ENCODE data around the gene RPP25L.

DNA sequence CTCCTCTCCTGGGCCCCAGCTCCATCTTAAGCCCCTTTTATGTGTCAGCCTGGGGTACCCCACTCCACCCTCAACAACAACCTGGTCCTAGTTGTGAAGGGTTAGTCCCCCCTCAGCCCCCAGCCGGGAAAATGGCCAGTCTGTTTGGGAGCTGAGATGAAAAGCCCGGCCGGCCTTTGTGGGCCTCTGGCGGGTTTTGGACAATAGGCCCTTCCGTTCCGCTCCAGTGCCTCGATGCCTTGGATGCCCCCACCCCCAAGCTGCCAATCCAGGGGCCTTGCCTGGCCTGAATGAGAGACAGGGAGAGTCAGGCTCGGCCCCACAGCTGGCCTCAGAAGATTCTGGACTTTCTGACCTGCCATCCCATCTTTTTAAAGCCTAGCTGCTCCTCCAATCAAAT lies 31.5 kb downstream of the RPP25L start:
- TF ChIP-seq, protein P1, sequence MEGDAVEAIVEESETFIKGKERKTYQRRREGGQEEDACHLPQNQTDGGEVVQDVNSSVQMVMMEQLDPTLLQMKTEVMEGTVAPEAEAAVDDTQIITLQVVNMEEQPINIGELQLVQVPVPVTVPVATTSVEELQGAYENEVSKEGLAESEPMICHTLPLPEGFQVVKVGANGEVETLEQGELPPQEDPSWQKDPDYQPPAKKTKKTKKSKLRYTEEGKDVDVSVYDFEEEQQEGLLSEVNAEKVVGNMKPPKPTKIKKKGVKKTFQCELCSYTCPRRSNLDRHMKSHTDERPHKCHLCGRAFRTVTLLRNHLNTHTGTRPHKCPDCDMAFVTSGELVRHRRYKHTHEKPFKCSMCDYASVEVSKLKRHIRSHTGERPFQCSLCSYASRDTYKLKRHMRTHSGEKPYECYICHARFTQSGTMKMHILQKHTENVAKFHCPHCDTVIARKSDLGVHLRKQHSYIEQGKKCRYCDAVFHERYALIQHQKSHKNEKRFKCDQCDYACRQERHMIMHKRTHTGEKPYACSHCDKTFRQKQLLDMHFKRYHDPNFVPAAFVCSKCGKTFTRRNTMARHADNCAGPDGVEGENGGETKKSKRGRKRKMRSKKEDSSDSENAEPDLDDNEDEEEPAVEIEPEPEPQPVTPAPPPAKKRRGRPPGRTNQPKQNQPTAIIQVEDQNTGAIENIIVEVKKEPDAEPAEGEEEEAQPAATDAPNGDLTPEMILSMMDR (IDR thresholded peaks at IDR 0.05): no peak
- TF ChIP-seq POLR2A (IDR thresholded peaks at IDR 0.05): no peak

Data from upper lobe of left lung (tissue), 4 donors.